Duodenal mucosa (tissue), 2 donors: ENCODE results near the gene DALRD3.

Experiments
- H3K27ac ChIP-seq: one replicate; pipeline ENCODE4 v1.7.0; 2013; ENCODE audit warnings: low read depth, low read length
- H3K27me3 ChIP-seq, 2 donors: one replicate each; pipeline ENCODE4 v1.7.0; 2013; ENCODE audit warnings: low read length in 2 of 2, control low read depth in 1 of 2; ENCODE audit not compliant: insufficient read depth in 2 of 2, control insufficient read depth in 1 of 2
- H3K36me3 ChIP-seq, 2 donors: one replicate each; pipeline ENCODE4 v1.7.0; 2013; ENCODE audit warnings: low read length in 2 of 2, control low read depth in 1 of 2; ENCODE audit not compliant: insufficient read depth in 2 of 2, control insufficient read depth in 1 of 2
- H3K4me1 ChIP-seq, 2 donors: one replicate each; pipeline ENCODE4 v1.7.0; 2013; ENCODE audit warnings: low read length in 2 of 2, control low read depth in 1 of 2; ENCODE audit not compliant: insufficient read depth in 2 of 2, control insufficient read depth in 1 of 2
- H3K4me3 ChIP-seq, 2 donors: one replicate each; pipeline ENCODE4 v1.7.0; 2013; ENCODE audit warnings: low read length in 2 of 2, low read depth in 1 of 2
- H3K9ac ChIP-seq, 2 donors: one replicate each; pipeline ENCODE4 v1.7.0; 2013; ENCODE audit warnings: low read length in 2 of 2, low read depth in 1 of 2
- H3K9me3 ChIP-seq, 2 donors: one replicate each; pipeline ENCODE4 v1.7.0; 2013; ENCODE audit warnings: low read length in 2 of 2, control low read depth in 1 of 2; ENCODE audit not compliant: control insufficient read depth in 1 of 2

DALRD3 gene

DNA sequence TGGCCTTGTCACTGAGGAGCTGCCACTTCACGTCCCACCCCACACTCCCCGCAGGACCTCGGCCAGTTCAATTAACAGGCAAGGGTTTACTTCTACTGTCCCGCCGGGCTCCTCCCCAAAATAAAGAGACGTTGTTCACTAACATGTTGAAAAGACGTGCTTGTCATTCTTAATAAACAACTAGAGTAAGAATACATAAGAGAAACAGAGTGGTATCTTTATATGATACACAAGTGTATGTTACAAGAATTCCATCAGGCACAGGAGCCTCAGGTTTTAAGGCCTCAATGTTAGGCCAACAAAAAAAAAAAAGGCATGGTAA lies 11.1 kb upstream of the DALRD3 start:
- Histone ChIP-seq H3K4me1 (peaks cover 20 to 30% of the 10 kb centered on the region in 2 donors), H3K36me3 (peaks cover 47 to 67% of the 10 kb centered on the region in 2 donors), H3K9me3 (no peaks in the 10 kb centered on the region), H3K27ac (peak overlapping the region; percentile 80), H3K9ac (peak overlapping the region; percentile 75 to 98), H3K4me3 (peak overlapping the region; percentile 64 to 90), H3K27me3 (no peaks in the 10 kb centered on the region)

- Histone ChIP-seq H3K27ac (peak within 1 kb of the TSS; percentile 80), H3K4me3 (peak within 1 kb of the TSS; percentile 64 to 90), H3K4me1 (peaks cover 20 to 32% of the 10 kb centered on the region in 2 donors), H3K36me3 (peaks cover 50 to 68% of the 10 kb centered on the region in 2 donors), H3K27me3 (no peaks in the 10 kb centered on the region), H3K9me3 (no peaks in the 10 kb centered on the region), H3K9ac (peak within 1 kb of the TSS; percentile 75 to 98)
Measured at GRCh38 chr3:49028673-49029562, 10.5 kb upstream of the DALRD3 start, which contains the start of gene IMPDH2. IMPDH2 (minus strand) TSS chr3:49029398; CDS start chr3:49029350, 48 bp downstream.

DNA sequence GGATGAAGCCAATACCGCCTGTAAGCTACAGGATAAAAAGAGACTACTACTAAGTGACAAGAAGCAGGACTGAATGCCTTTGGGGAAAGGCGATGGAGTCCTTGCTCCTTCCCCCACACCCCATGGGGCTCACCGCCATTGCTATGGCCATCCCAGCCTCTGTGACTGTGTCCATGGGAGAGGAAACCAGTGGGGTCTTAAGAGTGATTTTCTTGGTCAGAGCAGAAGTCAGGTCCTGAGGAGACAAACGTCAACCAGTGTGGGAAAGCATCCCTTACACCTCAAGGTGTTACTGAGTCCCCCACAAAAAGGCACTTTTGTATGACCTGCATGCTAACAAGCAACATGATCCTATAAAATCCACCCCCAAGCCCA lies 9.9 kb upstream of the DALRD3 start:
- Histone ChIP-seq H3K4me1 (peaks cover 20 to 39% of the 10 kb centered on the region in 2 donors), H3K9me3 (no peaks in the 10 kb centered on the region), H3K9ac (peak overlapping the region; percentile 75 to 98), H3K27ac (no peak overlapping the region), H3K4me3 (peak overlapping the region; percentile 64 to 90), H3K27me3 (no peaks in the 10 kb centered on the region), H3K36me3 (peaks cover 51 to 68% of the 10 kb centered on the region in 2 donors)

DNA sequence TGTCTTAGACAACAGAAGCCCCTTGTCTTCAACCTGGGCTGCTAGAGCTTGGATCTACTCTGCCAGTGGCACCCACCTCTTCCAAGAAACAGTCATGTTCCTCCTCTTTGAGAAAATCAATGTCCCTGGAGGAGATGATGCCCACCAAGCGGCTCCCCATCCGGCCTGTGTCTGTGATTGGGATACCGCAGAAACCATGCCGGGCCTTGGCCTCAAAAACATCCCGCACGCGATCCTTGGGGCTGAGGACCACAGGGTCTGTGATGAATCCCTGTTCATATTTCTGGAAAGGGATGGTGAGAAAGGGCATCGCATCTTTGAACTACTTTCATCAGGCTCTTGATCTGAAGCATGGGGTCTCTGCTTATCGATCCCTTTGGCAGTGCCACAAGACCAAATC lies 9.3 kb upstream of the DALRD3 start:
- H3K36me3 ChIP-seq: peaks cover 45 to 61% of the 10 kb centered on the region in 2 donors
- H3K9me3 ChIP-seq: no peaks in the 10 kb centered on the region
- H3K27ac ChIP-seq: no peak overlapping the region
- peaks cover 27 to 45% of the 10 kb centered on the region in 2 donors for H3K4me1 ChIP-seq
- no peak overlapping the region for H3K4me3 ChIP-seq
- H3K27me3 ChIP-seq: no peaks in the 10 kb centered on the region
- peak overlapping the region in 1 of 2 donors; percentile 75 for H3K9ac ChIP-seq

GRCh38 chr3:49026536-49026935 lies 8.2 kb upstream of the DALRD3 start:
- Histone ChIP-seq H3K36me3 (peaks cover 34 to 50% of the 10 kb centered on the region in 2 donors), H3K4me3 (no peak overlapping the region), H3K9me3 (no peaks in the 10 kb centered on the region), H3K27me3 (no peaks in the 10 kb centered on the region), H3K9ac (no peak overlapping the region), H3K4me1 (peaks cover 29 to 48% of the 10 kb centered on the region in 2 donors), H3K27ac (no peak overlapping the region)

DNA sequence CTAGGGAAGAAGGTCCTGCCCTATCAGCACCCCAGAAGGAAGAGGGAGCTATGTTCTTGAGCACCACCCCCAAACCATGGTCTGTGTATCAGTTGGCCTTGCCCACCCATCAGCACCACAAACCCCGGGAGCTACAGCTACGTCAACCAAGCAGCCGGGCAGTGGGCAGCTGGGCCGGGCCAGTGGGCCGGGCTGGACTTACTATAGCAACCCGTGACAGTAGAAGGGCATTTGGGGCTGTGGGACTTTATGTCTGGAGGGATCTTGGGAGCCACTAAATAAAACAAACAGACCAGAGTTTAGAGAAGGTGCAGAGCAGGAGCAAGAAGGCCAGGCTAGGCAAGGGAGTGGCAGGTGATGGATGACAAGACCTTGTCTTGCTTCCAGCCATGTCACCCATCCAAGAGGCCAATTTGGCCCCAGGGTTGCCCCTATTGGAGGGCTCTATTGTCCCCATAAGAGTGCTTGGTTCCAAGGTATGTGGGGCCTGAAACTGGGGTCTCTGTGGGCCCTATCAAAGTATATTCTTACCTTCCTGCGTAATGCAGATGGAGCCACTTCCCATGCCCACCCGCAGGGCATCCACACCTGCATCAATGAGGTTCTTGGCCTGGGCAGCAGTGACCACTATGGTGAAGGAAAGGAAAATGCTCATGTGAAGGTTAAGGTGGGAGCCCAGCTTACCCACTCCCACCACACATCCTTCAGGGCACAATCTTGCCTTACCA lies 7.6 kb upstream of the DALRD3 start:
- H3K9me3 ChIP-seq: no peaks in the 10 kb centered on the region
- H3K36me3 ChIP-seq: peaks cover 31 to 45% of the 10 kb centered on the region in 2 donors
- peaks cover 29 to 48% of the 10 kb centered on the region in 2 donors for H3K4me1 ChIP-seq
- H3K4me3 ChIP-seq: peak overlapping the region in 1 of 2 donors; percentile 5
- H3K27me3 ChIP-seq: no peaks in the 10 kb centered on the region
- H3K27ac ChIP-seq: no peak overlapping the region
- no peak overlapping the region for H3K9ac ChIP-seq

GRCh38 chr3:49025005-49025792 lies 6.8 kb upstream of the DALRD3 start:
- H3K9me3 ChIP-seq: no peaks in the 10 kb centered on the region
- H3K4me1 ChIP-seq: peaks cover 32 to 53% of the 10 kb centered on the region in 2 donors
- peaks cover 28 to 39% of the 10 kb centered on the region in 2 donors for H3K36me3 ChIP-seq
- H3K27ac ChIP-seq: no peak overlapping the region
- no peaks in the 10 kb centered on the region for H3K27me3 ChIP-seq
- no peak overlapping the region for H3K4me3 ChIP-seq
- H3K9ac ChIP-seq: peak overlapping the region in 1 of 2 donors; percentile 7

GRCh38 chr3:49024449-49024848 lies 6.1 kb upstream of the DALRD3 start:
- no peak overlapping the region for H3K4me3 ChIP-seq
- H3K36me3 ChIP-seq: peaks cover 28 to 37% of the 10 kb centered on the region in 2 donors
- no peak overlapping the region for H3K9ac ChIP-seq
- H3K27ac ChIP-seq: no peak overlapping the region
- no peaks in the 10 kb centered on the region for H3K9me3 ChIP-seq
- H3K4me1 ChIP-seq: peaks cover 39 to 60% of the 10 kb centered on the region in 2 donors
- no peaks in the 10 kb centered on the region for H3K27me3 ChIP-seq

DNA sequence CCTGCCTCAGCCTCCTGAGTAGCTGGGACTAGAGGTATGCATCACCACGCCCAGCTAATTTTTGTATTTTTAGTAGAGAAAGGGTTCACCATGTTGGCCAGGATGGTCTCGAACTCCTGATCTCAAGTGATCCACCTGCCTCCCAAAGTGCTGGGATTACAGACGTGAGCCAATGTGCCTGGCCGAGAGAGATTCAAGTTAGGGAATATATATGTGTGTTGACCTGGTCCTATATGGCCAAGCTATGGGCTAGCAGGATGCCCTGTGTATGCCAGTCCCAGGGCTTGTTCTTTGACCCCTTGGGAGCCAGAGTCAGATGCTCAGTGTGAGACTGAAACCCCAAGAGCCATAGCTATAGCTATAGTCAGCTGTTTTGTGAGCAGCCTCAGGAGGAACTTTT lies 5.4 kb upstream of the DALRD3 start:
- Histone ChIP-seq H3K9ac (no peak overlapping the region), H3K4me3 (no peak overlapping the region), H3K27me3 (no peaks in the 10 kb centered on the region), H3K27ac (no peak overlapping the region), H3K36me3 (peaks cover 28 to 37% of the 10 kb centered on the region in 2 donors), H3K9me3 (no peaks in the 10 kb centered on the region), H3K4me1 (peaks cover 38 to 60% of the 10 kb centered on the region in 2 donors)
